HepG2 (cell line): Measurements from ENCODE around the gene NDUFS6.

Source experiments
- BRF2 ChIP-seq: sonication (generic); formaldehyde crosslinking; IDR thresholded peaks from 2 replicates; pipeline ENCODE4 v1.8.1; 2022; ENCODE audit warnings: mild to moderate bottlenecking, missing genetic modification reagents
- CTCF ChIP-seq: sonication (generic); formaldehyde crosslinking; IDR thresholded peaks from 2 replicates; pipeline ENCODE4 v1.5.0; 2020; ENCODE audit warnings: mild to moderate bottlenecking, missing genetic modification reagents, moderate library complexity
- MEIS2 ChIP-seq: sonication (generic); formaldehyde crosslinking; IDR thresholded peaks from 2 replicates; pipeline ENCODE4 v1.9.0; 2021; ENCODE audit warnings: mild to moderate bottlenecking, missing genetic modification reagents
- MYNN ChIP-seq: sonication (generic); formaldehyde crosslinking; IDR thresholded peaks from 2 replicates; pipeline ENCODE4 v1.4.0; 2020; ENCODE audit warnings: mild to moderate bottlenecking, low read depth, missing genetic modification reagents
- PHF20 ChIP-seq: sonication (generic); formaldehyde crosslinking; IDR thresholded peaks from 2 replicates; pipeline ENCODE4 v1.5.0; 2020; ENCODE audit warnings: mild to moderate bottlenecking, missing genetic modification reagents
- ZSCAN22 ChIP-seq: sonication (generic); formaldehyde crosslinking; IDR thresholded peaks from 2 replicates; pipeline ENCODE4 v1.4.0; 2020; ENCODE audit warnings: mild to moderate bottlenecking, missing genetic modification reagents

GRCh38 chr5:1779021-1779680, 22.1 kb upstream of the NDUFS6 start:
- TF ChIP-seq MEIS2 (CRISPR knock-in tag) = no peak
- no peak for TF ChIP-seq BRF2
- no peak for TF ChIP-seq MYNN (CRISPR knock-in tag)
- no peak for TF ChIP-seq ZSCAN22 (CRISPR knock-in tag)
- no peak for TF ChIP-seq CTCF
- no peak for TF ChIP-seq PHF20 (CRISPR knock-in tag)
